Astrocyte (in vitro differentiated cells and primary cell): ENCODE measurements around the gene GMDS. TPM values are rescaled to one million over a fixed set of nuclear protein-coding genes. Genes with fewer than 3 reads are reported as not detected.

Source experiments
- DNase-seq: peaks from one replicate; pipeline ENCODE4 v3.0.0-alpha.2; 2010; ENCODE audit warnings: low read depth
- FAIRE-seq: peaks from 2 replicates; lab custom pipeline; 2011; peaks lifted over from hg19 to GRCh38; lab: Jason Lieb, UNC
- H2AFZ ChIP-seq: 2 replicates; pipeline ENCODE4 v1.6.0; 2012; ENCODE audit warnings: low read depth, low read length, inconsistent platforms
- H3K27ac ChIP-seq: 2 replicates; pipeline ENCODE4 v1.5.1; 2011; ENCODE audit warnings: low read depth, low read length, inconsistent platforms
- H3K27me3 ChIP-seq: 2 replicates; pipeline ENCODE4 v1.6.0; 2011; ENCODE audit warnings: low read length, inconsistent platforms; ENCODE audit not compliant: insufficient read depth
- H3K36me3 ChIP-seq: 2 replicates; pipeline ENCODE4 v1.5.1; 2011; ENCODE audit warnings: low read length, inconsistent platforms; ENCODE audit not compliant: insufficient read depth
- H3K4me1 ChIP-seq: 2 replicates; pipeline ENCODE4 v1.5.1; 2011; ENCODE audit warnings: low read length, inconsistent platforms; ENCODE audit not compliant: insufficient read depth
- H3K4me2 ChIP-seq: 2 replicates; pipeline ENCODE4 v1.6.0; 2012; ENCODE audit warnings: low read length, inconsistent platforms
- H3K4me3 ChIP-seq: 2 replicates; pipeline ENCODE4 v1.5.1; 2011; ENCODE audit warnings: low read depth, mild to moderate bottlenecking, low read length, inconsistent platforms; ENCODE audit not compliant: insufficient read depth
- H3K79me2 ChIP-seq: 2 replicates; pipeline ENCODE4 v1.6.0; 2012; ENCODE audit warnings: mild to moderate bottlenecking, low read length, inconsistent platforms; ENCODE audit not compliant: insufficient read depth
- H3K9ac ChIP-seq: 2 replicates; pipeline ENCODE4 v1.6.0; 2012; ENCODE audit warnings: mild to moderate bottlenecking, low read length, inconsistent platforms
- H3K9me3 ChIP-seq: 2 replicates; pipeline ENCODE4 v1.5.1; 2012; ENCODE audit warnings: low read depth, mild to moderate bottlenecking, low read length, inconsistent platforms; ENCODE audit not compliant: insufficient read depth
- H4K20me1 ChIP-seq: 2 replicates; pipeline ENCODE4 v1.6.0; 2012; ENCODE audit warnings: low read length, inconsistent platforms; ENCODE audit not compliant: insufficient read depth
- H3K27ac Mint-ChIP-seq: one replicate; pipeline ENCODE4 v1.8.0; 2021; ENCODE audit warnings: mild to moderate bottlenecking, mixed read lengths; ENCODE audit not compliant: unreplicated experiment
- H3K27me3 Mint-ChIP-seq: one replicate; pipeline ENCODE4 v1.8.0; 2021; ENCODE audit warnings: low read depth, mixed read lengths; ENCODE audit not compliant: unreplicated experiment
- H3K36me3 Mint-ChIP-seq: one replicate; pipeline ENCODE4 v1.8.0; 2021; ENCODE audit warnings: low read depth, mixed read lengths; ENCODE audit not compliant: unreplicated experiment
- H3K4me1 Mint-ChIP-seq: one replicate; pipeline ENCODE4 v1.8.0; 2021; ENCODE audit warnings: low read depth, mixed read lengths; ENCODE audit not compliant: unreplicated experiment
- H3K4me3 Mint-ChIP-seq: one replicate; pipeline ENCODE4 v1.8.0; 2021; ENCODE audit warnings: mild to moderate bottlenecking, moderate library complexity, mixed read lengths; ENCODE audit not compliant: unreplicated experiment
- H3K9me3 Mint-ChIP-seq: one replicate; pipeline ENCODE4 v1.8.0; 2021; ENCODE audit warnings: mild to moderate bottlenecking, mixed read lengths; ENCODE audit not compliant: unreplicated experiment
- EZH2 ChIP-seq: IDR thresholded peaks from 2 replicates; pipeline ENCODE4 v1.6.1; 2012; ENCODE audit warnings: mild to moderate bottlenecking, low read length, inconsistent platforms; ENCODE audit not compliant: insufficient read depth
- total RNA-seq: library from RNA; stranded (reverse); gene quantifications from 2 replicates; pipeline ENCODE4 v1.2.1, GENCODE V29; 2021
- TF ChIP-seq, protein P1 (sequence below): IDR thresholded peaks from 2 replicates; pipeline ENCODE4 v1.5.1; 2011; ENCODE audit warnings: low read depth, mild to moderate bottlenecking, inconsistent platforms, low read length, moderate library complexity; ENCODE audit not compliant: insufficient read depth

GMDS gene
- total RNA-seq, 1 donor from 2014 or later = 9.4 TPM

DNA sequence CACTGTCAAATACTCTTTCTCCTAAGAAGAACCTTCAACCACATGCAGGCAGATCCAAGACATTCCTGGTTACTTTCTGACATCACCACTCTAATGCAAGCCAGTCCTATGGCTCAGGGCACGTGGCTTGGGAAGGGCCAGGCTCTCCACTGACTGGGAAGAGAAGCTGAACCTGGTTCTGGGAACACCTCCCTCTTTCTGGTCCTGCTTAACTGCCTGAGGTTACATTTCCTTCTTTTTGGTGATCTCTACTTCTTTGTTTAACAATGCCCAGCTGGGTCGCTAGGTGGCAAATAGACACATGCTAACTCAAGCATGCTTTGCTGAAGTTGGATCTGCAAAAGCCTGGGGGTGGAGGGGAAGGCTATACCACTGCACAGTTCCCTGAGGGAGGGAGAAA is 249.8 kb downstream of the GMDS start:
- no peak overlapping the region for H3K9ac ChIP-seq
- no peaks in the 10 kb centered on the region for H4K20me1 ChIP-seq
- H3K4me2 ChIP-seq = no peak overlapping the region
- H3K4me1 ChIP-seq = peaks cover 6% of the 10 kb centered on the region
- no peak overlapping the region for H3K27ac ChIP-seq
- H3K36me3 ChIP-seq = no peaks in the 10 kb centered on the region
- H3K79me2 ChIP-seq = no peaks in the 10 kb centered on the region
- peaks cover 2% of the 10 kb centered on the region for H3K27me3 Mint-ChIP-seq
- H3K4me1 Mint-ChIP-seq = peaks cover 16% of the 10 kb centered on the region
- peak; percentile 39 for DNase-seq
- H2AFZ ChIP-seq = no peak overlapping the region
- peaks cover 6% of the 10 kb centered on the region for H3K9me3 Mint-ChIP-seq
- H3K4me3 Mint-ChIP-seq = no peak overlapping the region
- no peaks in the 10 kb centered on the region for H3K36me3 Mint-ChIP-seq
- H3K4me3 ChIP-seq = no peak overlapping the region
- no peak for FAIRE-seq
- TF ChIP-seq, protein P1, sequence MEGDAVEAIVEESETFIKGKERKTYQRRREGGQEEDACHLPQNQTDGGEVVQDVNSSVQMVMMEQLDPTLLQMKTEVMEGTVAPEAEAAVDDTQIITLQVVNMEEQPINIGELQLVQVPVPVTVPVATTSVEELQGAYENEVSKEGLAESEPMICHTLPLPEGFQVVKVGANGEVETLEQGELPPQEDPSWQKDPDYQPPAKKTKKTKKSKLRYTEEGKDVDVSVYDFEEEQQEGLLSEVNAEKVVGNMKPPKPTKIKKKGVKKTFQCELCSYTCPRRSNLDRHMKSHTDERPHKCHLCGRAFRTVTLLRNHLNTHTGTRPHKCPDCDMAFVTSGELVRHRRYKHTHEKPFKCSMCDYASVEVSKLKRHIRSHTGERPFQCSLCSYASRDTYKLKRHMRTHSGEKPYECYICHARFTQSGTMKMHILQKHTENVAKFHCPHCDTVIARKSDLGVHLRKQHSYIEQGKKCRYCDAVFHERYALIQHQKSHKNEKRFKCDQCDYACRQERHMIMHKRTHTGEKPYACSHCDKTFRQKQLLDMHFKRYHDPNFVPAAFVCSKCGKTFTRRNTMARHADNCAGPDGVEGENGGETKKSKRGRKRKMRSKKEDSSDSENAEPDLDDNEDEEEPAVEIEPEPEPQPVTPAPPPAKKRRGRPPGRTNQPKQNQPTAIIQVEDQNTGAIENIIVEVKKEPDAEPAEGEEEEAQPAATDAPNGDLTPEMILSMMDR = no peak
- no peak for TF ChIP-seq EZH2
- H3K27me3 ChIP-seq = no peaks in the 10 kb centered on the region
- no peaks in the 10 kb centered on the region for H3K9me3 ChIP-seq
- H3K27ac Mint-ChIP-seq = no peak overlapping the region

DNA sequence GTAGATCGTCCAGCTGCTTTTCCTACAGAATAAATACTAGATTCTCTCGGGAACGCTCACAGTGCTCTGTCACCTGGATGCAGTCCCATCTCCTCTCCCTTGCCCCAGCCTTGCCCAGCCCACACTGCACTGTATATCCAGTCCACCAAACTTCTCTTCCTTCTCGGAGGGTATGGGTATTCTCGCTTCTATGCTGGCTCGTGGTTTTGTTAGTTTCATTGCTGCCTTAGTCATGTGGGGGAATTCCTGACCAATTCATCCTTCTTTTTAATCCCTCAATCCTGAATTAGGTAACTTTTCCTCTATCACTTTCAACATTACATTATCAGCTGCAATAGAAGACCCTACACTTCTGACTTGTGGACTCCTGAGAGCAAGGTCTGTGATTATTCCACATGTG is 252.4 kb downstream of the GMDS start:
- H3K4me2 ChIP-seq = peak overlapping the region; percentile 29
- H3K4me1 Mint-ChIP-seq = peaks cover 20% of the 10 kb centered on the region
- DNase-seq (peak; percentile 38), FAIRE-seq (no peak)
- no peaks in the 10 kb centered on the region for H4K20me1 ChIP-seq
- peaks cover 2% of the 10 kb centered on the region for H3K27me3 Mint-ChIP-seq
- H2AFZ ChIP-seq = no peak overlapping the region
- H3K4me3 Mint-ChIP-seq = no peak overlapping the region
- peaks cover 6% of the 10 kb centered on the region for H3K4me1 ChIP-seq
- H3K9ac ChIP-seq = no peak overlapping the region
- TF ChIP-seq EZH2 = no peak
- TF ChIP-seq, protein P1 = no peak
- no peaks in the 10 kb centered on the region for H3K79me2 ChIP-seq
- H3K27ac ChIP-seq = no peak overlapping the region
- H3K9me3 Mint-ChIP-seq = peaks cover 6% of the 10 kb centered on the region
- H3K9me3 ChIP-seq = no peaks in the 10 kb centered on the region
- no peaks in the 10 kb centered on the region for H3K27me3 ChIP-seq
- H3K36me3 ChIP-seq = no peaks in the 10 kb centered on the region
- no peak overlapping the region for H3K4me3 ChIP-seq
- no peaks in the 10 kb centered on the region for H3K36me3 Mint-ChIP-seq
- peak overlapping the region; percentile 27 for H3K27ac Mint-ChIP-seq

DNA sequence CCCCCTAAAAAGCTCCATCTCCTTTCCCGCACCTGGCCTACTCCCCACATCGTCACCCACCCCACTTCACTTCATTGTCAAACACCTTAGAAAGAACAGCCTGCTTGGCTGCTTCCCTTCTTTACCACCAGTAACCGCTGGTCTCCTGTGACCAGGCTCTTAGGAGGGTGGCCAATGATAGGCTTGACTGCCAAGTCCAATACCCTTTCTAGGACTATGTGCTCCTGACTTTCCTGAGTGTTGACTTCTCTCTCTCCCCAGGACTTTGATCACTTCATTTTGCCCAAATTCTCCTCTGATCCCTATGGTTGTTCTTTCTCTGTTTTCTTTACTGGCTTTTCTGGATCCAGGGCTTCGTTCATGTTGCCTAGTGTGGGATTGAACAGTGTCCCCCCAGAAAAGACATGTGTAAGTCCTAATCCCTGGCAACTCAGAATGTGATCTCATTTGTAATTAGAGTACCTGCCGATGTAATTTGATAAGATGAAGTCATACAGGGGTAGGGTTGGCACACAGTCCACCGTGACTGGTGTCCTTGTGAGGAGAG is 254.0 kb downstream of the GMDS start:
- H3K4me1 Mint-ChIP-seq = peaks cover 20% of the 10 kb centered on the region
- H4K20me1 ChIP-seq = no peaks in the 10 kb centered on the region
- peaks cover 2% of the 10 kb centered on the region for H3K27me3 Mint-ChIP-seq
- H3K9me3 Mint-ChIP-seq = peaks cover 3% of the 10 kb centered on the region
- no peaks in the 10 kb centered on the region for H3K27me3 ChIP-seq
- no peak overlapping the region for H3K27ac Mint-ChIP-seq
- no peak overlapping the region for H3K27ac ChIP-seq
- no peak overlapping the region for H3K4me3 ChIP-seq
- FAIRE-seq (no peak), DNase-seq (no peak)
- H2AFZ ChIP-seq = no peak overlapping the region
- no peak overlapping the region for H3K4me3 Mint-ChIP-seq
- TF ChIP-seq, protein P1 = no peak
- TF ChIP-seq EZH2 = no peak
- no peaks in the 10 kb centered on the region for H3K79me2 ChIP-seq
- H3K36me3 ChIP-seq = no peaks in the 10 kb centered on the region
- no peak overlapping the region for H3K4me2 ChIP-seq
- no peak overlapping the region for H3K9ac ChIP-seq
- H3K9me3 ChIP-seq = no peaks in the 10 kb centered on the region
- peaks cover 13% of the 10 kb centered on the region for H3K4me1 ChIP-seq
- H3K36me3 Mint-ChIP-seq = no peaks in the 10 kb centered on the region
